Daoy (cell line): ENCODE data around the gene UBXN7. TPM values are rescaled to one million over a fixed set of nuclear protein-coding genes. Genes with fewer than 3 reads are reported as not detected.
"Not testable (repeated sequence)": the region's sequence is repeated elsewhere in the genome, so short reads cannot be mapped to it uniquely, and the experiment has no call there.

Experiments
- DNase-seq: peaks from one replicate; pipeline ENCODE4 v3.0.0-alpha.2; 2015; ENCODE audit warnings: low read depth
- total RNA-seq: library from RNA; depleted of rRNA; stranded (reverse); fragments of >200 nt; shearing (Covaris generic); gene quantifications from 2 replicates; pipeline ENCODE4 v1.2.3, GENCODE V29; 2014; rRNA removed

Gene UBXN7
- total RNA-seq: 11.5 and 13.7 TPM in 2 replicates

- peak; percentile 98 for DNase-seq
Observed at GRCh38 chr3:196432137-196432879, at the start of gene UBXN7. UBXN7 (minus strand) TSS chr3:196432427; CDS start chr3:196432399, 28 bp downstream.

GRCh38 chr3:196477678-196478077, 45.5 kb upstream of the UBXN7 start:
- DNase-seq: no peak

GRCh38 chr3:196472286-196472685, 40.1 kb upstream of the UBXN7 start:
- no peak for DNase-seq

GRCh38 chr3:196471551-196471950, 39.3 kb upstream of the UBXN7 start:
- DNase-seq: no peak

- DNase-seq: not testable (repeated sequence)
Observed at GRCh38 chr3:196470182-196470581, 38.0 kb upstream of the UBXN7 start.

- no peak for DNase-seq
Observed at GRCh38 chr3:196463804-196464203, 31.6 kb upstream of the UBXN7 start.

GRCh38 chr3:196463478-196463756, 31.2 kb upstream of the UBXN7 start:
- no peak for DNase-seq

- not testable (repeated sequence) for DNase-seq
Observed at GRCh38 chr3:196462680-196463477, 30.7 kb upstream of the UBXN7 start.

- DNase-seq: no peak
Observed at GRCh38 chr3:196458063-196458462, 25.8 kb upstream of the UBXN7 start.

- not testable (repeated sequence) for DNase-seq
Observed at GRCh38 chr3:196457470-196457869, 25.2 kb upstream of the UBXN7 start.

- DNase-seq: no peak
Observed at GRCh38 chr3:196454935-196455334, 22.7 kb upstream of the UBXN7 start.

- DNase-seq: peak; percentile 17
Observed at GRCh38 chr3:196445391-196445790, 13.2 kb upstream of the UBXN7 start.

GRCh38 chr3:196444500-196444894, 12.3 kb upstream of the UBXN7 start:
- no peak for DNase-seq

GRCh38 chr3:196440696-196441095, 8.5 kb upstream of the UBXN7 start:
- DNase-seq: no peak

- peak; percentile 7 for DNase-seq
Observed at GRCh38 chr3:196440041-196440537, 7.9 kb upstream of the UBXN7 start.

- peak; percentile 38 for DNase-seq
Observed at GRCh38 chr3:196431181-196432136, 768 bp downstream of the UBXN7 start.

- no peak for DNase-seq
Observed at GRCh38 chr3:196428041-196428440, 4.2 kb downstream of the UBXN7 start.

- not testable (repeated sequence) for DNase-seq
Observed at GRCh38 chr3:196424421-196424820, 7.8 kb downstream of the UBXN7 start.

- no peak for DNase-seq
Observed at GRCh38 chr3:196423044-196423781, 9.0 kb downstream of the UBXN7 start.

GRCh38 chr3:196421668-196422067, 10.6 kb downstream of the UBXN7 start:
- not testable (repeated sequence) for DNase-seq

GRCh38 chr3:196419386-196419785, 12.8 kb downstream of the UBXN7 start:
- DNase-seq: no peak
